Common myeloid progenitor, CD34-positive (primary cell): ENCODE data around the gene ARHGAP15.

Experiments used
- CTCF ChIA-PET: fragments of 350-600 bp; sonication (Branson Sonifier 250); formaldehyde crosslinking; loops from one replicate; lab custom pipeline; 2021; ENCODE audit warnings: antibody characterized with exemption; lab: Charles Lee
- POLR2A ChIA-PET: fragments of 350-600 bp; sonication (Branson Sonifier 250); formaldehyde crosslinking; loops from one replicate; lab custom pipeline; 2021; ENCODE audit warnings: antibody characterized with exemption; lab: Charles Lee
- DNase-seq, 3 donors: peaks; one replicate each; pipeline versions ENCODE4 v3.0.0 to v3.0.0-alpha.2; 2013
- H3K27ac ChIP-seq, 2 experiments: 1 replicate in 1 of 2; 2 replicates in 1 of 2; pipeline ENCODE4 v1.7.0; 2013; ENCODE audit warnings: inconsistent platforms in 2 of 2, low read length in 2 of 2, mild to moderate bottlenecking in 2 of 2, low read depth in 1 of 2, moderate library complexity in 1 of 2; ENCODE audit not compliant: severe bottlenecking in 2 of 2, insufficient read depth in 1 of 2, poor library complexity in 1 of 2
- H3K27me3 ChIP-seq, 5 experiments: replicated peaks in 2 of 5; 1 replicate in 3 of 5; 2 replicates in 2 of 5; pipeline versions ENCODE4 v1.6.1 to v1.7.0; 2013; ENCODE audit warnings: low read length in 4 of 5, mild to moderate bottlenecking in 2 of 5, moderate library complexity in 2 of 5, inconsistent platforms in 1 of 5; ENCODE audit not compliant: insufficient read depth in 5 of 5, control insufficient read depth in 4 of 5
- H3K36me3 ChIP-seq, 4 experiments: 1 replicate in 2 of 4; 2 replicates in 2 of 4; pipeline versions ENCODE4 v1.6.1 to v1.7.0; 2013; ENCODE audit warnings: low read length in 3 of 4, control low read depth in 1 of 4, mild to moderate bottlenecking in 1 of 4; ENCODE audit not compliant: control insufficient read depth in 4 of 4, insufficient read depth in 4 of 4
- H3K4me1 ChIP-seq, 4 experiments: 1 replicate in 3 of 4; 2 replicates in 1 of 4; pipeline versions ENCODE4 v1.6.1 to v1.7.1; 2013; ENCODE audit warnings: low read length in 3 of 4, mild to moderate bottlenecking in 3 of 4, control low read depth in 1 of 4, inconsistent platforms in 1 of 4, moderate library complexity in 1 of 4; ENCODE audit not compliant: control insufficient read depth in 4 of 4, insufficient read depth in 4 of 4; ENCODE audit errors: control extremely low read depth in 1 of 4
- H3K4me3 ChIP-seq, 7 experiments: 1 replicate in 4 of 7; 2 replicates in 3 of 7; pipeline versions ENCODE4 v1.5.1 to v1.7.0; 2013; ENCODE audit warnings: mild to moderate bottlenecking in 7 of 7, low read length in 6 of 7, moderate library complexity in 6 of 7, inconsistent platforms in 2 of 7, low read depth in 2 of 7, control low read depth in 1 of 7; ENCODE audit not compliant: insufficient read depth in 4 of 7, control insufficient read depth in 1 of 7; ENCODE audit errors: extremely low read depth in 1 of 7
- H3K9me3 ChIP-seq, 5 experiments: 1 replicate in 4 of 5; 2 replicates in 1 of 5; pipeline versions ENCODE4 v1.6.1 to v1.7.1; 2013; ENCODE audit warnings: low read length in 4 of 5, mild to moderate bottlenecking in 2 of 5, inconsistent platforms in 1 of 5, low read depth in 1 of 5, moderate library complexity in 1 of 5; ENCODE audit not compliant: control insufficient read depth in 4 of 5, insufficient read depth in 2 of 5; ENCODE audit errors: control extremely low read depth in 1 of 5
- WGBS: methylation state at CpG from one replicate; pipeline ENCODE4 v1.1.5; 2013; ENCODE audit not compliant: insufficient coverage; 5-methylcytosine and 5-hydroxymethylcytosine counted together

The ARHGAP15 gene

DNA sequence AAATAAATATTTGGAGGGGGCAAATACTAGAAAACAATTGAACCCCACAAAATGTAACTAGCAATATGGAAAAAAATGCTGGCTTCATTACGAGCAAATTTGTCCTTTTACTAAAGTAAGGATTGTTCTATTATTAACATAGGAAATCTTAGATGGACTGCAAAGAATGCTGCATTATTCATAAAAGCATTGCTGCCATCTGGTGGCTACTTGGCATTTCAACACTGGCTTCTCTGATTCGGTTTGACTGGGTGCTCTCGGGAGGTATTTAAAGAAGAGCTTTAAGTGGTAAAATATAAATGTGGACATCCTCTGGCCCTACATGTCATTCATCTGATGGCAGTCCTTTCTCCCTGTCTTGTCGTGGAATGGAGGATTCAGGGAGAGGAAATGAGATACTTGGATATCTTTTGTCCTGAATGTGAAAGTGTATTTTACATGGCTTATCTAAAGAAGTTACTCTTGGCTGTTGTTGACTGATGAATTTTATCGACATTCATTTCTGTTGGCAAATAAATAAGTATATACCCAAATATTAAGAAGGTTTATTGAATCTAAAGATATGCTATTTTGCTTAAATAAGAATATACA is 130.2 kb downstream of the ARHGAP15 start:
- CTCF ChIA-PET: interaction anchor here (0.6 to 7.2 kb wide), 32 partner anchors 12 to 227 kb away, joined by 3 to 100 read pairs (median 6); no protein-coding TSS in a partner anchor
- Histone ChIP-seq H3K27ac (peak overlapping the region in 1 of 2 experiments; percentile 62), H3K4me3 (peak overlapping the region in 2 of 7 experiments; percentile 50 to 60), H3K4me1 (peaks cover 35 to 77% (median 43%) of the 10 kb centered on the region in 4 experiments), H3K36me3 (peaks cover 2 to 20% (median 6%) of the 10 kb centered on the region in 4 experiments), H3K27me3 (no peaks in the 10 kb centered on the region), H3K9me3 (no peaks in the 10 kb centered on the region)
- DNase-seq: peak; percentile 84 to 88 (median 87)
- POLR2A ChIA-PET: no interaction called here
- no CpG with 5 or more reads among the region's 5 CpGs for WGBS

DNA sequence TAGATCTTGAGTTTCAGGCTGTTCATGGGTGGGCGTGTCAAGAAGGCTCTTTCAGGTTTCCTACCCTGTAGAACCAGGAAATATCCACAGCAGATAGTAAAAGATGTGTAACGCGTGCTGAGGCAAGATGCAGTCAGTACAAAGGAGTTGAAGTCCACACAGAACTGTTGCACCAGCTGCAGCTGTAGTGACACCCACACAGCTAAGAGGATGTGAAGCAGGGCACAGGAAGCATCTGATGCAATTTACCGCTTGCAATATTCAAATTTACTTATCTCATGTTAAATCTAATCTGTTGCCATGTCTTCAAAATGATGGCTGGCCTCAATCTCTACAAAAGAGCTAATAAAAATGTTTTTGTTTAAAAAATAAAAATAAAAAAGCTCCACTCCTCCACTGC is 132.8 kb downstream of the ARHGAP15 start:
- H3K4me1 ChIP-seq: peaks cover 25 to 52% (median 29%) of the 10 kb centered on the region in 4 experiments
- no peaks in the 10 kb centered on the region for H3K27me3 ChIP-seq
- peak overlapping the region in 1 of 2 experiments; percentile 40 for H3K27ac ChIP-seq
- peaks cover 0 to 7% (median 0%) of the 10 kb centered on the region in 5 experiments for H3K9me3 ChIP-seq
- peak; percentile 50 to 95 (median 91) for DNase-seq
- POLR2A ChIA-PET: interaction anchor here (0.8 kb wide), 1 partner anchor 284 kb away, joined by 3 read pairs; no protein-coding TSS in a partner anchor
- H3K36me3 ChIP-seq: peaks cover 4 to 18% (median 12%) of the 10 kb centered on the region in 4 experiments
- CTCF ChIA-PET: interaction anchor here (0.7 to 7.2 kb wide), 10 partner anchors 10 to 227 kb away, joined by 3 to 100 read pairs (median 4); no protein-coding TSS in a partner anchor
- WGBS: 75% methylated on average over 2 of the region's 4 CpGs
- peak overlapping the region in 1 of 7 experiments; percentile 30 for H3K4me3 ChIP-seq

DNA sequence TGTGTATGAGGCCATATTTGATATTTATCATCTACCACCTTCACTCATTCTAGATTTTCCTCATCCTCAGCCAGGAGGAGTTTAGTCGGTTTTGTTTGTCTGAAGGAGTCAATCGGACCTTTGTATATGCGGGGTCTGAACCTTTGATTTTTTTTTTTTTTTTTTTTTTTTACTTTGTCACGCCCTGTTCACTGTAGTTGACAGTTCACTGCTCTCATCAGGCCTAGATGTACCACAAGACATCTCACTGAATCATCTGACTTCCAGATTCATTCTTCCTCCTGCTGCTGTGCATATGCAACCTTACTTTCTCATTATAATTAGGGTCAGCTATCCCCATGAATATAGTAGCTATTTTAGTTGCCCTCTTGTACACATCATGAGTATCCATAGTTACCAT is 133.2 kb downstream of the ARHGAP15 start:
- Histone ChIP-seq H3K36me3 (peaks cover 8 to 19% (median 14%) of the 10 kb centered on the region in 4 experiments), H3K4me3 (no peak overlapping the region), H3K4me1 (peaks cover 21 to 48% (median 26%) of the 10 kb centered on the region in 4 experiments), H3K27me3 (no peaks in the 10 kb centered on the region), H3K9me3 (peaks cover 0 to 11% (median 0%) of the 10 kb centered on the region in 5 experiments), H3K27ac (no peak overlapping the region)
- ChIA-PET POLR2A (no interaction called here), CTCF (interaction anchor here (0.7 to 7.2 kb wide), 9 partner anchors 10 to 227 kb away, joined by 3 to 100 read pairs (median 4); no protein-coding TSS in a partner anchor)
- no CpG with 5 or more reads among the region's 4 CpGs for WGBS
- DNase-seq: peak in 2 of 3 donors; percentile 17 to 41

DNA sequence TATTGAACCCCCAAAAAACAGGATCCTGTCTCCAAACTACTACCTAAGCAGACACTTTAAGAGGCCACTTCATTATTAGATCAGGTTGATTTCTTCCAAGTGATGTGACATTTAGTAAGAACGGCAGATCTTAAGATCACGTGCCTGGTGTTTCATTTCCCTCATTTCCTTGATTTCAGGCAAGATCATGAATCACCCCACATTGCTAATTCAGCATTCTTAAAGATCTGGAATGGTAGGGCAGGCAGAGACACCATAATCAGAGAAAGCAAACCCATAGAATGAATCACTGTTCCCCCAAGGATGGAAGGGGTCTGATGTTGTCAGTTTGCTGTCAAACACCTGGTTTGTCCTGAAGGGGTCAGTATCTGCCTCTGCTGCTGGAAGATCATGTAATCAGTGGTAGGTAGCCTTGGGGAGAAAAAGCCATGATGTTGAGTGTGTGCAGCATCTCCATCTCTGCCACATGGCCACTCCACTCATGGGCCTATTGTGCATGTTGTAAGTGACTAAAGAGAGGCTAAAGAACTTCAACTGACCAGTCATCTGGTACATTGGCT is 133.9 kb downstream of the ARHGAP15 start:
- peak in 2 of 3 donors; percentile 23 to 45 for DNase-seq
- H3K27ac ChIP-seq: no peak overlapping the region
- WGBS: 78% methylated on average over 2 of the region's 2 CpGs

DNA sequence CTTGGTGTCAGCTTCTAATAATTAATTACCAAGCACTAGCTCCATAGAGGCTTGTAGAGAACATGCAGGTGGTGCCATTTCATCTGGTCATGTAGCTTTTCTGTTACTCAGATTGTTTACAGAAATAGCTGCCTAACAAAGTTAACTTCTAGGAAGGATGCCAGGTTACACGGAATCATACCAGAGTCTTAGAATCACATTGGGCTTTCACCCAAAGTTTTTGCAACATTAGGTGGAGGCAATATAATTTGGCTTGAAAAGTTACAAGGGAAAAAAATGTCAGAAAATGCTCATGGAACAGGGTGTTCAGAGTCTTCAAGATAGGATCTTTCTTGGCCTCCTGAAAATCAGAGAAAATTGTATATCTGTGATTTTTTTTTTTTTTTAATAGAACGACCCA is 135.6 kb downstream of the ARHGAP15 start:
- no peak overlapping the region for H3K27ac ChIP-seq
- H3K4me1 ChIP-seq: peaks cover 3 to 24% (median 9%) of the 10 kb centered on the region in 4 experiments
- H3K36me3 ChIP-seq: peaks cover 8 to 24% (median 15%) of the 10 kb centered on the region in 4 experiments
- DNase-seq: no peak
- peaks cover 0 to 12% (median 0%) of the 10 kb centered on the region in 5 experiments for H3K9me3 ChIP-seq
- 100% methylated on average over 1 of the region's 2 CpGs for WGBS
- H3K4me3 ChIP-seq: no peak overlapping the region
- H3K27me3 ChIP-seq: no peaks in the 10 kb centered on the region
- POLR2A ChIA-PET: no interaction called here
- CTCF ChIA-PET: interaction anchor here (1.0 to 2.6 kb wide), 7 partner anchors 11 to 230 kb away, joined by 3 to 10 read pairs (median 5); no protein-coding TSS in a partner anchor

More for the DNA sequence above, 133.9 kb downstream of the ARHGAP15 start:
- H3K9me3 ChIP-seq: peaks cover 0 to 12% (median 0%) of the 10 kb centered on the region in 5 experiments
- POLR2A ChIA-PET: no interaction called here
- H3K36me3 ChIP-seq: peaks cover 8 to 24% (median 15%) of the 10 kb centered on the region in 4 experiments
- H3K4me1 ChIP-seq: peaks cover 13 to 41% (median 21%) of the 10 kb centered on the region in 4 experiments
- no peaks in the 10 kb centered on the region for H3K27me3 ChIP-seq
- no peak overlapping the region for H3K4me3 ChIP-seq
- CTCF ChIA-PET: interaction anchor here (1.4 to 7.2 kb wide), 3 partner anchors 16 to 104 kb away, joined by 7 to 100 read pairs (median 9); no protein-coding TSS in a partner anchor

DNA sequence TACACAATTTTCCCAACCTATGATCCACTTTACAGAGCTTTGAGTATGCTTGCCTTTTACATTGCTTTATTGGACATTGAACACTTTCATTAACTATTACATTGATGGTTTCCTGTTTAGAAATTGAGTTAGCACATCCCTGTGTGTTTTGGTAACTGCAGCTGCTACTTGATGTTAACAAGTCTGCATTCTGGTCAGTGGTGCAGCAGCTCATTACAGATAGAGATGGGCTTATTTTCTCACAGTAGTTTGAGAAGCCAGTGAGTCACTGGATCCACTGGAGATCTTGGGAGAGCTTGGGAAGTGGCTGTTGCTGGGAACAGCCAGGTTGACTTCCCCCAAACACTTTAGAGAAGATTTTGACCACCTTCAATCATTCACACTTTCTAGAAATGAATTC is 150.5 kb downstream of the ARHGAP15 start:
- H3K36me3 ChIP-seq: peaks cover 6 to 11% (median 7%) of the 10 kb centered on the region in 4 experiments
- ChIA-PET POLR2A (no interaction called here), CTCF (interaction anchor here (1.1 to 6.6 kb wide), 8 partner anchors 10 to 118 kb away, joined by 4 to 29 read pairs (median 5); no protein-coding TSS in a partner anchor)
- no peaks in the 10 kb centered on the region for H3K4me1 ChIP-seq
- H3K27ac ChIP-seq: no peak overlapping the region
- H3K4me3 ChIP-seq: no peak overlapping the region
- H3K27me3 ChIP-seq: no peaks in the 10 kb centered on the region
- DNase-seq: no peak
- no peaks in the 10 kb centered on the region for H3K9me3 ChIP-seq
